Heart right ventricle (tissue), 16 donors: Measurements from ENCODE around the gene SPESP1. TPM values are rescaled to one million over a fixed set of nuclear protein-coding genes. Genes with fewer than 3 reads are reported as not detected.

Experiments
- ATAC-seq, 8 donors: fragments of 200-7000 bp; cut with Tn5 transposase; one replicate each; pipeline ENCODE4 v1.9.1; 2020; ENCODE audit warnings: mild to moderate bottlenecking in 8 of 8, moderate library complexity in 8 of 8, moderate number of reproducible peaks in 1 of 8
- DNase-seq, 2 donors: peaks; one replicate each; pipeline ENCODE4 v3.0.0-alpha.2; 2020
- H3K27ac ChIP-seq, 10 donors: fragments of 200-600 bp; sonication (generic) in 2 of 10; one replicate each; pipeline versions ENCODE4 v1.5.0 to v1.8.0; 2020 to 2022; ENCODE audit warnings: mild to moderate bottlenecking in 3 of 10
- H3K27me3 ChIP-seq, 7 donors: fragments of 200-600 bp; one replicate each; pipeline ENCODE4 v1.8.0; 2021 to 2022; ENCODE audit warnings: mild to moderate bottlenecking in 2 of 7
- H3K36me3 ChIP-seq, 9 donors: fragments of 200-600 bp; sonication (generic) in 1 of 9; one replicate each; pipeline versions ENCODE4 v1.5.0 to v1.8.0; 2020 to 2022; ENCODE audit warnings: mild to moderate bottlenecking in 2 of 9
- H3K4me1 ChIP-seq, 9 donors: fragments of 200-600 bp; sonication (generic) in 1 of 9; one replicate each; pipeline versions ENCODE4 v1.5.0 to v1.8.0; 2020 to 2022; ENCODE audit warnings: mild to moderate bottlenecking in 4 of 9
- H3K4me3 ChIP-seq, 10 donors: fragments of 200-600 bp; sonication (generic) in 2 of 10; one replicate each; pipeline versions ENCODE4 v1.5.0 to v1.8.0; 2020 to 2022; ENCODE audit warnings: mild to moderate bottlenecking in 7 of 10, moderate library complexity in 2 of 10
- H3K9me3 ChIP-seq, 11 donors: fragments of 200-600 bp in 10 of 11; sonication (generic) in 2 of 11; one replicate each; pipeline versions ENCODE4 v1.5.0 to v1.8.0; 2013 to 2022; ENCODE audit warnings: mild to moderate bottlenecking in 2 of 11, control low read depth in 1 of 11, moderate library complexity in 1 of 11
- WGBS, 2 donors: extraction: QIAGEN DNeasy Blood & Tissue Kit; methylation state at CpG; one replicate each; pipeline ENCODE4 v1.1.7; 2013; ENCODE audit warnings: inconsistent platforms in 1 of 2; 5-methylcytosine and 5-hydroxymethylcytosine counted together
- intact Hi-C, 10 donors: fragments of 100-400 bp; cut with DNase I; formaldehyde crosslinking; loops; one replicate each; pipeline versions ENCODE4 v1.11.1 to v1.14.2; 2022
- polyA plus RNA-seq, 2 donors: library from polyadenylated mRNA; stranded (reverse); fragments of 200-250 nt; gene quantifications; one replicate each; pipeline ENCODE4 v1.2.3, GENCODE V29; 2013
- total RNA-seq, 10 donors: library from RNA; stranded (reverse); fragmentation: NEBNext Ultra II Directional in 3 of 10; extraction: Animal tissue kit (Norgen Biotek cat#: 25700) in 3 of 10; gene quantifications; one replicate each; pipeline versions ENCODE4 v1.2.1 to v1.2.4, GENCODE V29; 2021 to 2023
- TF ChIP-seq, protein P1 (sequence below), 9 donors: fragments of 200-600 bp; sonication (generic) in 2 of 9; IDR thresholded peaks; one replicate each; pipeline versions ENCODE4 v1.5.0 to v1.8.0; 2021 to 2022; ENCODE audit warnings: antibody characterized with exemption in 9 of 9, mild to moderate bottlenecking in 5 of 9, moderate library complexity in 1 of 9
- donor health status: Arrhythmogenic right ventricular cardiomyopathy.
- donor health status: ischemic (EF 13 %, LVEDD 7.1; RV severe dilation, severe dysfunction).
- donor health status: healthy with polysubstance abuse.
- donor health status: DM: no; HTN: yes; CAD: no.
- donor health status: DM: no; HTN: no; CAD: no.
- donor health status: ischemic (EF 25% LVEDD 6.9; RV normal size, moderate dysfunction).
- donor health status: ischemic (EF 25% LVEDD 5.7; RV mildly dilated, moderate dysfunction).
- donor health status: healthy.
- donor health status: DM: yes; HTN: yes; CAD: no.
- donor health status: Ischemic cardiomyopathy.
- donor health status: ischemic (EF 35%, LVEDD 5.7; RV mildly dilated, moderate dysfunction).
- donor health status: nonischemic (EF 11% LVEDD 7.7; RV severe dilation, severe dysfunction).
- donor health status: DM: yes; HTN: yes; CAD: no.
- donor health status: PGD.
- donor health status: ischemic (EF 29% LVEDD 5.4; RV normal size, mild dysfunction).
- donor health status: nonischemic (EF 23%, LVEDD 6.1; RV moderate dilation, normal function).

SPESP1 gene
- total and polyA plus RNA-seq, 12 donors: 1.0 to 10.5 (median 4.8) TPM

DNA sequence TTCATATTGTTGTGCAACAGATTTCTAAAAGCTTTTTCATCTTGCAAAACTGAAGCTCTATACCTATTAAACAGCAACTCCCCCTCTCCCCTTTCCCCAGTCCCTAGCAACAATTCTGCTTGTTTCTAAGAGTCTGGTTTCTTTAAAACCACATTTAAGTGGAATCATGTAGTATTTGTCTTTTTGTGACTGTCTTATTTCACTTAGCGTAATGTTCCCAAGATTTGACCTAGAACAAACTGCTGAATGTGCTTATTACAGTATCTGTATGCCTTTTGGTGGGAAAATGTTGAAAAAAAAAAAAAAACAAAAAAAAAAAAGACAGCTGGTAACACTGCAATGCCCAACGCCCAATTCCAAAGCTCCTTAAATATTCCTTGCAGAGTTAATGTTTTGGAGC lies 19.5 kb upstream of the SPESP1 start:
- no peak for DNase-seq
- 85 to 94% methylated on average over 2 of the region's 2 CpGs for WGBS, 2 donors
- TF ChIP-seq, protein P1, sequence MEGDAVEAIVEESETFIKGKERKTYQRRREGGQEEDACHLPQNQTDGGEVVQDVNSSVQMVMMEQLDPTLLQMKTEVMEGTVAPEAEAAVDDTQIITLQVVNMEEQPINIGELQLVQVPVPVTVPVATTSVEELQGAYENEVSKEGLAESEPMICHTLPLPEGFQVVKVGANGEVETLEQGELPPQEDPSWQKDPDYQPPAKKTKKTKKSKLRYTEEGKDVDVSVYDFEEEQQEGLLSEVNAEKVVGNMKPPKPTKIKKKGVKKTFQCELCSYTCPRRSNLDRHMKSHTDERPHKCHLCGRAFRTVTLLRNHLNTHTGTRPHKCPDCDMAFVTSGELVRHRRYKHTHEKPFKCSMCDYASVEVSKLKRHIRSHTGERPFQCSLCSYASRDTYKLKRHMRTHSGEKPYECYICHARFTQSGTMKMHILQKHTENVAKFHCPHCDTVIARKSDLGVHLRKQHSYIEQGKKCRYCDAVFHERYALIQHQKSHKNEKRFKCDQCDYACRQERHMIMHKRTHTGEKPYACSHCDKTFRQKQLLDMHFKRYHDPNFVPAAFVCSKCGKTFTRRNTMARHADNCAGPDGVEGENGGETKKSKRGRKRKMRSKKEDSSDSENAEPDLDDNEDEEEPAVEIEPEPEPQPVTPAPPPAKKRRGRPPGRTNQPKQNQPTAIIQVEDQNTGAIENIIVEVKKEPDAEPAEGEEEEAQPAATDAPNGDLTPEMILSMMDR (IDR thresholded peaks at IDR 0.05): no peak
- H3K36me3 ChIP-seq: no peaks in the 10 kb centered on the region
- no peaks in the 10 kb centered on the region for H3K4me1 ChIP-seq
- peaks cover 0 to 9% (median 0%) of the 10 kb centered on the region in 7 donors for H3K27me3 ChIP-seq
- no peak overlapping the region for H3K4me3 ChIP-seq
- intact Hi-C loops: no loop called here
- ATAC-seq: no peak
- peaks cover 0 to 7% (median 2%) of the 10 kb centered on the region in 11 donors for H3K9me3 ChIP-seq
- H3K27ac ChIP-seq: no peak overlapping the region

DNA sequence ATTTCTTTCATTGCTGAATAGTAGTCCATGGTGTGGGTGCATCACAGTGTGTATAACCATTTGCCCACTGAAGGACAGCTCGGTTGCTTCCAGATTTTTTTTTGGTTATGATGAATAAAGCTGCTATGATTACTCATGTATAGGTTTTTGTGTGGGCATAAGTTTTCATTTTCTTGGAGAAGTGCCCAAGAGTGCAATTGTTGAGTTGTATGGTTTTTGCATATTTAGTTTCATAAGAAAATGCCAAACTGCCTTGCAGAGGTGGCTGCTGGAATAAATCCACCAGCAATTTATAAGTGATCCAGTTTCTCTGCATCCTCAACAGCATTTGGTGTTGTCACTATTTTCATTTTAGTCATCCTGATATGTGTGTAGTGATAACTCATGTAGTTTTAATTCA lies 8.4 kb upstream of the SPESP1 start:
- Histone ChIP-seq H3K9me3 (no peaks in the 10 kb centered on the region), H3K27ac (no peak overlapping the region), H3K4me1 (no peaks in the 10 kb centered on the region), H3K36me3 (no peaks in the 10 kb centered on the region), H3K4me3 (no peak overlapping the region), H3K27me3 (no peaks in the 10 kb centered on the region)
- no peak for ATAC-seq
- DNase-seq: no peak
- intact Hi-C loops: loop anchor here in 6 of 10 donors (2.0 to 10.0 kb wide), 4 partner anchors 365 to 371 kb away; no protein-coding TSS in a partner anchor
- TF ChIP-seq, protein P1 (IDR thresholded peaks at IDR 0.05): no peak
- WGBS, 2 donors: 0 to 2% methylated on average over 1 of the region's 1 CpG

DNA sequence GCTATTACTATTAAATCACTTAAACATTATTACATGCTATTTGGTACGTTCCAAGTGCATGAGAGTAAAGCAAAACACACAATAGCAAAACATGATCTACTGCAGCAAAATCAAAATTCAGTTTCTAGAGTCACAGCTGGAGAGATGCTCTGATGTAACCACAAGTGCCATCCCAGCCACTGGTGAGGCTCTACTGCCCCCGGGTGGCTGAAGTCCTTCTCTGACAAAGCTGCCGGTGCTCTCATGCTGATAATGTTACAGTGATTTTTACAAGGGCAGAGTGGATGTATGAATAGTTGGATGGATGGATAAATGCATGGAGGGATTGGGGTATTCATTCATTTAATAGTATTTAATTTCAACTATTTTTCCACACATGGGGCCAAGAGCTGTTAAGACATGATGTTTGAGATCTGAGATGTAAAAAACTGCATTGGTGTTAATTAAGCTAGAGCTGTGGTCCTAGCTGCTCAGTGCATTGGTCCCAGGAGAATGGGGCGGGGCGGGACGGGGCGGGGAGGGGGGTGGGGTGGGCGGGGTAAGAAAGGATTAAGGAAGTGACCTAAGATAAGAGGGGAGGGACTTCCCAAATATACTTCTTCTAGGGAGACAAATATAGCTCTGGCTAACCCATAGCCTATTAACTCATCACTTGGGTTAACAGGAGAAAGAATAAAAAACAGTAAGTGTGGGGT lies 5.3 kb upstream of the SPESP1 start:
- DNase-seq: peak; percentile 69 to 74
- Histone ChIP-seq H3K4me3 (no peak overlapping the region), H3K36me3 (no peaks in the 10 kb centered on the region), H3K27ac (no peak overlapping the region), H3K4me1 (no peaks in the 10 kb centered on the region), H3K27me3 (peaks cover 0 to 4% (median 0%) of the 10 kb centered on the region in 7 donors), H3K9me3 (no peaks in the 10 kb centered on the region)
- WGBS, 2 donors: 0 to 3% methylated on average over 8 of the region's 8 CpGs
- intact Hi-C loops: loop anchor here in 9 of 10 donors (2.0 to 10.0 kb wide), 6 partner anchors 48 to 374 kb away; no protein-coding TSS in a partner anchor
- ATAC-seq: peak; percentile 53 to 92 (median 86)
- TF ChIP-seq, protein P1 (IDR thresholded peaks at IDR 0.05): peak; percentile 37 to 88 (median 84)

DNA sequence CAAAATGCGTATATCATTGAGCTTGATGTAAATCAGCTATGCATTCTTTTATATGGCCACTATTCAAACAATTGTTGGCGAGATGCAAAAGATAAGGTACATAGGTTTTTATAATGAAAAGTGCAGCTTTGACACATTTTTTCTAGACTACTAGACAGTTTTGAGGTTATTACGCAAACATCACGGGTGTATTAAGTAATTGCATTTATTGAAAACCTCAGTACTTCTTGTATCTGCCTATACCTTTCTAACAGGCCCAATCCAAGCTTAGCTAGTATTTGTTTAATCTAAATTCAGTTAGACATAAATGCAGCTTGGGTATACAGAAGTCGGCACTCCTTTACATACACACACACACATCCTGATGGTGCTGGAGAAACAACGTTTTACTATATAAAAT lies 2.7 kb downstream of the SPESP1 start:
- intact Hi-C loops: no loop called here
- Histone ChIP-seq H3K9me3 (no peaks in the 10 kb centered on the region), H3K27me3 (peaks cover 0 to 12% (median 0%) of the 10 kb centered on the region in 7 donors), H3K27ac (no peak overlapping the region), H3K4me3 (no peak overlapping the region), H3K4me1 (no peaks in the 10 kb centered on the region), H3K36me3 (no peaks in the 10 kb centered on the region)
- DNase-seq: no peak
- no peak for ATAC-seq
- TF ChIP-seq, protein P1 (IDR thresholded peaks at IDR 0.05): no peak
- 91 to 93% methylated on average over 6 of the region's 6 CpGs for WGBS, 2 donors
